IPS-NIHi11 (cell line): ENCODE data around the gene TEP1.
"Not testable (repeated sequence)": the region's sequence is repeated elsewhere in the genome, so short reads cannot be mapped to it uniquely, and the experiment has no call there.

Experiments used
- DNase-seq: peaks from one replicate; pipeline ENCODE4 v3.0.0; 2012; ENCODE audit warnings: mixed read lengths, low spot score

Gene TEP1

DNA sequence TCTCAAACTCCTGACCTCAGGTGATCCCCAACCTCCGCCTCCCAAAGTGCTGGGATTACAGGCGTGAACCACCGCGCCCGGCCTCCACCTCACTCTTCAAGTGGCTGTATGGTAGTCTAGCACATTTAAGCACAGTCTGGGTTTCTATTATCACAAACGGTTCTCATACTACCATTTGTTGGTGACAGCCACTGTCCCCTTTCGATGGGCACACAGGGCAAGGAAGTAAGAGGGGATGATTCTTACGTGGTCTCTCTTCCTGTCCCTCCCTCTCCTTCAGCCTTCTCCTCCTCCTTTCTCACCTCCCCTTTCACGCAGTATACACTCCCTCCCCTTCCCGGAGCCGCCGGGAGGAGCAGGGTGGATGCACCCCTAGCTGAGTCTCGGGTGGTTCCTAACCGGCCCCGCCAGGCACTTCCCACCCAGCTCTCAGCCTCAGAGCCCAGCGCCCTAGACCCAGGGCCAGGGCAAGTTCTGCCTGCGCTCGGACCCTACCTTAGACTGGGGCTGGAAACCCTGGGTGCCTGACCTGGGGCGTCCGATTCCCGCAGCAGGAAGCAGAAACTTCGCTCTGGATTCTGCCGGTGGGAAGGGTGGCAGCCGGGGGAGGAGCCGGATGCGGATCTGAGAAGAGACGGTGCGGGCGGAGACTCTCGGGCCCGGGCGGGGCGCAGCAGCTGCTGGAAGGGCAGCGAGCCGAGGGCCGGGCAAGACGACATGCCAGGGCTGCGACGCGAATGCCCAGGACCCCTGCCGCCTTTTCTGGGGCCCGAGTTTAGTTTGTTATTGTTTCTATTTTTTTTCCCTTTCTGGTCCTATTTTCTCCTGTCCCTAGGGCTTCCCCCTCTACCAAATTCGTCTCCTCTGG, at the start of gene TEP1:
TEP1 (minus strand) TSS at position 626 of the 868 bp plus-strand sequence. CDS start 5,062 bp downstream, outside the sequence.
- DNase-seq: peak; percentile 82

DNA sequence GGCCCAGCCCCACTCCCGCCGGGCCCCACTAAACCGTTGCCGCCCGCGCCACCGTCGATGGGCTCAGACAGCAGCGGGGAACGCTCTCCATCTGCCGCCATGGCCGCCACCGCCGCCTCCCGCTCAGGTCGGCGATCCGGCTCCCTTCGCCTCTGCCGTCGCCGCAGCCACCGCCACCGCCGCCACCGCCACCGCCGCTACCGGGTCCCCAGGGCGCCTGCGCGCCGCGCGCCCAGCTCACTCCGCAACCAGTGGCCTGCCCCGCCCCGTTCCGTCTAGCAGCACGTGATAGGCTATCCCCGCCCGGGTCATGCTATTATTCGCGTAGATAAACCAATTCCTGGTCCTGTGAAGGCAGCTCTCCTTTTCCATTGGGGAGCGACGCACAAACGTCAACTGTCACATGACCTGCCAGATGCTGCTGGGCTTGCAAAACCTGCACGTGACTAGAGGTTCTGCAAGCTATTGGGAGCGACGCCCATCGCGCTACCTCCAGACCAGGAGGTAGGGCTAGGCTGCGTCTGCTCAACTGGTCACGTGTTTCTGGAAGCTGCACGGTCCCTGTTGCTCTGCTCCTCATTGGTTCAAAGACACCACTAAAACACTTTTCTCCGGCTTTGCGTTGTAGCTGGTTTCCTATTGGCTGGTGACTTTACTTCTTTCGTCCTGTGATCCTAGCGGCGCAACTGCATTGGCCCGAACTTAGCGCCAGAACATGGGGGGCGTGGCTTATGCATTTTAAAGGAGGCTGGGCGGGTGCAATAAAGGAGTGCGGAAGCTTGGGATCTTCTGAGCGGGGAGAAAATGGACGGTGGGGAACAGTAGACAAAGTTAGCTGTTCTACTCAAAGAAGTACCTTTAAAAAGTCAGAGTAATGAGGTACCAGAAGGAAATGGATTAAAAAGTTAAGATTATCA, 48.2 kb upstream of the TEP1 start, which contains the start of gene PIP4P1:
PIP4P1 (minus strand) TSS at position 210 of the 917 bp plus-strand sequence; CDS start at position 101, 109 bp downstream.
- peak; percentile 89 for DNase-seq

DNA sequence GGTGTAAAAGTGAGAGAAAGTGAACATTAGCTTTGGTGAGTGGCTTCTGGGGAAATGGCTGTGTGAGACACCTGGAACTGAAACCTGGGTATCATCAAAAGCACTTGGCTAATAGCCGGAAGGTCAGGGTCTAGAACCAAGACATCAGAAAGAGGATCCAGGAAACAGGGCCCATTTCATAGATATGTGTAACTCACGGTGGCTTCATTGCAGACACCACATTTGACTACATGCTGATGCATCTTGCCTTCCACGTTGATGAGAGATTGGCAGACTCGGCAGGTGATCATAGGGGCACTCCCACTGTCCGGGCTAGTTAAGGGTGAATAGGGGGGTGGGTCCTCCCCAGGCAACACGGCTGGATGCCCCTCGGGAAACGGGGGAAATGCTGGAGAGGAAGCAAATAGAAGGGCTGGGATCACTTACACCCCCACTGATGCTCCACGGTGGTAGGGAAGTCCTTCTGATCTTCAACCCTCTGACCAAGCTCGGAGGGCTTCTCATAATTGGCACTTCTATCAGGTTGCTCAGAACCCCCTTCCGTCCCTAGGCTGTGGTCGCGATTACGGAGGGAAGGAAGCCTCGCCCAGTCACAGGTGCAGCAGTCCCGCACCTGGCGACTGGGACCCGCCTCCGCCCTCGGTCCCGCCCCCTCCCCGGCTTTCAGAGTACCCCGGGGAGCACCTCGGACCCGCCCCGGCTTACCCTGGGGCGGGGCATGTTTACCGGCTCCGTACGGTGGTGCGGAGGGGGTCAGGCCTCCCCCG, 47.3 kb upstream of the TEP1 start:
- DNase-seq: peak; percentile 38

DNA sequence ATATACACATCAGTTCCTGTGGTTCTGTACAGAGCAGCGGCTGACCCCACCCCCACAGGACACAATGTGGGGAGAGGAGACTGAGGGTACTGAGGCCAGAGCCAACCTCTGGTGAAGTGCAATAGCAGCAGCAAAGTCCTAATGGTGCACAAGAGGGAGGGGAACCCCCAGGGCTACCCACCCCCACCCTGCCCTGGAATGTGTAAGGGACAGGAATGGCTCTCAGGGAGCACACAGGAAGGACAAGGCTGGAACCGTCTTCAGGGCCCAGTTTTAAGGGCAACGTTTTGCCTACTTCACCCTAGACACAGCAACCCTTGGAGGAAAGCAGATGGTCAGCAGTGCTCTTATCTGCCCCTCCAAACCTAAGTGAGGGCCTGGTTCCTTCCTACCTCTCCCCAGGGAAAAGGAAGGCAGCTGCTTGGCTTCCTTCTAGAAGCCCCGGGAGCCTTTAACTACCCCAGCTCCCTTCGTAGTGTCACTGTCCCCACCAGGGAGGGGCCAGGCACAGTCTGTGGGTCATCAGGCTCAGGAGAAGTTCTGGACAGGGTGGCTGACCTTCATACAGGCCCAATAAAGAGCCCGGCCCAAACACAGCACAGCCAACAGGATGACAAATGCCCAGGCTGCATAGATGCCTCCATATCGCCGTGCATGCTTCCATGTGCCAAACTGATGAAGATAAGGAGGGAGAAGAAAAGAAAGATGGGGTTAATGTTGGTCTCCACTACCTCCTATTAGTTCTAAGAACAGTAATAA, 44.9 kb upstream of the TEP1 start:
- DNase-seq: no peak

DNA sequence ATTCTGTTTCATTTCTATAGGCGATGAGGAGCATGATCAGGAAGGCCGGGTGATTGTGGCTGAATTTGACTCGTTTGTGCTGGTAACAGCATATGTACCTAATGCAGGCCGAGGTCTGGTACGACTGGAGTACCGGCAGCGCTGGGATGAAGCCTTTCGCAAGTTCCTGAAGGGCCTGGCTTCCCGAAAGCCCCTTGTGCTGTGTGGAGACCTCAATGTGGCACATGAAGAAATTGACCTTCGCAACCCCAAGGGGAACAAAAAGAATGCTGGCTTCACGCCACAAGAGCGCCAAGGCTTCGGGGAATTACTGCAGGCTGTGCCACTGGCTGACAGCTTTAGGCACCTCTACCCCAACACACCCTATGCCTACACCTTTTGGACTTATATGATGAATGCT, 43.7 kb upstream of the TEP1 start:
- DNase-seq: no peak

DNA sequence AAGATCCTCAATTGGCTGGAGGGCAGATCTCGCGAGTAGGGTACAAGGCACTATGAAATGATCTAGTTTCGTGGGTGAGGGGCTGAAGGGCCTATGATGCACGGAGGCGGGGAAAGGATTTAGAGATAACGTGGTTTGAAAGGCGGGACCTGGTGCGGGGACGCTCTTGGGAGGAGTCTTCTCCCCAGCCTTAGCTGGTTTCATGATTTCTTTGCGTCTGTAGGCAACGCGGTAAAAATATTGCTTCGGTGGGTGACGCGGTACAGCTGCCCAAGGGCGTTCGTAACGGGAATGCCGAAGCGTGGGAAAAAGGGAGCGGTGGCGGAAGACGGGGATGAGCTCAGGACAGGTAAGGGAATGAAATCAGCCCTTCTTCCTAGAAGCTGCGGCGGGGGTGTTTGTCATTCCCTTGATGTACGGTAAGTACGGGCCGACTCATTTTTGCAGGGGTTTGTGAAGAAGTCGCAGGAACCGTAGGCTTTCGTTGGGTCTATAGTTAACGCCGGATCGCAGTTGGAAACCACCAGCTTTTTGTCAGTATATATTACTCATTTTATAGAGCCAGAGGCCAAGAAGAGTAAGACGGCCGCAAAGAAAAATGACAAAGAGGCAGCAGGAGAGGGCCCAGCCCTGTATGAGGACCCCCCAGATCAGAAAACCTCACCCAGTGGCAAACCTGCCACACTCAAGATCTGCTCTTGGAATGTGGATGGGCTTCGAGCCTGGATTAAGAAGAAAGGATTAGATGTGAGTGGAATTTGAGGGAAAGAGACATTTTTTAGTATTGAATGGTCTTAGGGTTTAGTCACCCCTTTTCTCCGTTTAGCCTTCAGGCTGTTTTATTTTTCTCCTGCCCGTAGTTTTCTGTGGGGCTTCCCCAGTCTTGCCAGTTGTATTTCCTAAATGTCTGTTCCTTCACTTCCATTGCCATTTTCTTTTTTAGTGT, 42.3 kb upstream of the TEP1 start:
- no peak for DNase-seq

DNA sequence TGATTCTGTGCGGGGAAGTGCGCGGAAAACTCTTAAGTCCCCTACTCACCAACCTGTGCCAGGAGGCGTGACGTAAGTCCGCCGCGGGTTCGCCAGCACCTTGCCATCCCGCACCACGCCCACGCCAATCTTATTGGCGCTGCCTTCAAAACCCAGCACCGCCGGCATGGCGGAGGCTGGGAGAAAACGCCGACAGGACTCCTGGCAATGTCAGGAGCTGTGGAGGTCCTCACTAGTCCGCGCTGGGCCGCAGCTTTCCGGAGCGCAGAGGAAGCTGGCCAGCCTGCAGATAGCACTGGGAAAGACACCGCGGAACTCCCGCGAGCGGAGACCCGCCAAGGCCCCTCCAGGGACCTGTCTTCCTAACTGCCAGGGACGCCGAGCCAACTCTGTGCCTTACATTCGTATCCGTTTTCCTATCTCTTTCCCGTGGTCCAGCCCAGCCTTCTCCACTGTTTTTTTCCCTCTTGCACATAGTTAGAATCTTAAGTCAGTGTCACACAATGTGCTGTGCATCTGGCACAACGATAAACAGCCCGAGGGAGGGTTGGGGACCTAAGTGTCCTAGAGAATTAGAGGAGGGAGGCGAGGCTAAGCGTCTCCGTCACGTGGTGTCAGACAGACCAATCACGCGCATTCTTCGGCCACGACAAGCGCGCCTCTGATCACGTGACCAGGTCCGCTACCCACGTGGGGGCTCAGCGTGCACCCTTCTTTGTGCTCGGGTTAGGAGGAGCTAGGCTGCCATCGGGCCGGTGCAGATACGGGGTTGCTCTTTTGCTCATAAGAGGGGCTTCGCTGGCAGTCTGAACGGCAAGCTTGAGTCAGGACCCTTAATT, 41.4 kb upstream of the TEP1 start, which contains the start of the genes APEX1 and OSGEP:
APEX1 (plus strand) TSS at position 711 of the 839 bp plus-strand sequence. CDS start 420 bp downstream, outside the sequence.
OSGEP (minus strand) TSS at position 297 of the 839 bp plus-strand sequence; CDS start at position 168, 129 bp downstream.
- DNase-seq: peak; percentile 93

DNA sequence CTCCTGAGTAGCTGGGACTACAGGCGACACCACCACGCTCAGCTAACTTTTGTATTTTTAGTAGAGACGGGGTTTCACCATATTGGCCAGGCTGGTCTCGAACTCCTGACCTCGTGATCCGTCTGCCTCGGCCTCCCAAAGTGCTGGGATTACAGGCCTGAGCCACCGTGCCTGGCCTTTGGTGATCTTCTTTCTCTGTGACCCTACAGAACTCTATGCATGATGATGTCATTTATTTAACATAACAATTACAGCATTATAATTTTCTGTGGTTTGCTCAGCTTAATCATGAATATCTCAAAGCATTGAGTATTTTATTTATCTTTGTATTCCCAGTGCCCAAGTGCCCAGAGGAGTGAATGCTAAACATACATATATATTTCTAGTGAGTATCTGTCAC, 39.5 kb upstream of the TEP1 start:
- DNase-seq: not testable (repeated sequence)

DNA sequence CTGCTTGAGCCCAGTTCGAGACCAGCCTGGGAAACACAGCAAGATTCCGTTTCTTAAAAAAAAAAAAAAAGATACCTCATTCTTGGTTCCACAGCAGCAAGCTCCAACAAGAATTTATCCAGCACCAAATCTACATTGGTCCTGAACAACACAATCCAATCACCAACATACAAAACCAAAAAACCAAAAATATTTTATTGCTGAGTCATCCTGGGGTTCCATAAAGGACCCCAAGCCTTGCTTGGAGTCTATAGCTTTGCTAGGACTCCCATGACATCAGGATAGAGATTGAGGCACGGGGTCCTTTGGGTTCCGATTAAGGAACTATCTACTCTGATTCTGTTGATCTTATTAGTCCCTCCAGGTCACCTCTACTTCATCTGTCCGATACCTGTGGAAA, 33.6 kb upstream of the TEP1 start:
- no peak for DNase-seq

DNA sequence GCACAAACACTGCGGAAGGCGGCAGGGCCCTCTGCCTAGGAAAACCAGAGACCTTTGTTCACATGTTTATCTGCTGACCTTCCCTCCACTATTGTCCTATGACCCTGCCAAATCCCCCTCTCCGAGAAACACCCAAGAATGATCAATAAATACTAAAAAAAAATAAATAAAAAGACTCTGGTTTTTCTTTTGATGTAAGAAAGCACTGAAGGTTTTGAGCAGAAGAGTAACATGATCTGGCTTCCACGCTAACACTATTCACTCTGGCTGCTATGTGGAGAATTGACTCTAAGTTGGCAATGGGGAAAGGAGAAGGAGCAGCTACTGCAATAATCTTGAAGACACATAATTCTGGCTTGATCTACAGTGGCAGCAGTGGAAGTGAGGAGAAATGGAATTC, 30.3 kb upstream of the TEP1 start:
- DNase-seq: not testable (repeated sequence)

DNA sequence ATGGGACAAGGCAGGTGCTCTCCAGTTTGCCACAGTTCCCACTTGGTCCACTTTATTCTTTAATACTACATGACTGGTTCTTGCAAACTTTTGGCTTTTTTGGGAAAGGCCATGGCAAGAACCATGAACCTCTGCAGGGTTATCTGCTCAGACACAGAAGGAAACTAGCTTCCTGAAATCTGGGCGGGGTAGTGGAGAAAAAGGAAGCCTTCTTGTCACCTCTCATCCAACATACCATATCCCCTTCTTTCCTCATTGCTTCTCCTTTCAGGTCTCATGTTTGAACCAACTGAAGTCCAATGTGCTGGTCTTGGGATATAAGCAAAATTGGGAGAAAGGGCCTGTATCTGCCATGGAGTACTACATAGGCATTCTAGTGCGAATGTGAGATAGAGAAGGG, 28.2 kb upstream of the TEP1 start:
- DNase-seq: no peak

DNA sequence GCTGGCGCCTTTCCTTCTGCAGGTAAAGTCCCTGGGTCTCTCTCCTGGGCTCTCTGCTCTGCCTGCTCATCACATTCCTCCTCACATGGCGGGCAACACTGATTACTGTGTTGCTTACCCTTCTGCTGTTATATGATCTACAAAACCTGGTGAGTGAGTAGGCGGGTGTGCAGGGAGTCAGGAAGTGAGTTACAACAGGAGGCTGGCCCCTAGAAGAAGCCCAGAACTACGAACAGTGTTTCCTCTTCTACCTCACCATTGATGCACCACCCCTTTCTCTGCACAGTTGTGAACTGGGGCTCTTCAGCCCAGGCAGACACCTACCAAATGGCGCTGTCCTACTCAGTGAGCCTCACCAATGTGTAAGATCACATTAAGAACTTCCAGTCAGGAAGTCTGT, 27.6 kb upstream of the TEP1 start:
- no peak for DNase-seq

DNA sequence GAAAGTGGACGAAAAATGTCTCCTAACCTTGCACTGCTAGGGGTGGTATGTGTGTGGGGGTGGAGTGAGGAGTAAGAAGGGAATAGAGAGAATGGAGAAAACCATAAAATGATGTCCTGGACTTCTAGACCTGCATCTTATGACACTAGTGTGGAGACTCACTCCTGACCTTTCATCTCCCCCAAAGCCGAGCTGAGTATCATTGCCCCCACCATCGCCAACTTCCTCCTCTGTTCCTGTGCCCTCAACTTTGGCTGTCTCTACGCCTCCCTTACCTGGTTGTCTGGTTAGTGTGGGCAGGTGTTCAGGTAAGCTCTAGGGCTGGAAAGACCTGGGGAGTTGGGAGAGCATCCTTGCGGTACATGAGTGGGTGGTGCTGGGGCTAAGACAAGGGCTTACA, 27.2 kb upstream of the TEP1 start:
- no peak for DNase-seq

DNA sequence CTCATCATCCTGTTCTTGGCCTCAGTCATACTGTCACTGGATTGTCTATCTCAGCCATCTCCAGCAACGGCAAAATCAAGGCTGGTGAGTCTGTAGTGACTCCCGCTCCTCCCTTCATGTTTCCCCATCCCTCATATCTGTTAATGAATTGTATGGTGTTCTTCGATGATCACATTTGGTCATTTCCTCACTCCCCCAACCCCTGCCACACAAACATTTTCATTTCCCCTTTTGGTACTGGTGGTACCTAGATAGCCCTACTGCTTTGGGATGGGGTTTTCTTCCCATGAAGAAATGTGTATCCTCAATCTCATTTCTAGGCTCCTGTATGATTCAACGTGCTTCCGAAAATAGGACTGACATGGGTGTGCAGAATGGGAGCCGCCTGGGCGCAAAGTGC, 25.4 kb upstream of the TEP1 start:
- DNase-seq: no peak

DNA sequence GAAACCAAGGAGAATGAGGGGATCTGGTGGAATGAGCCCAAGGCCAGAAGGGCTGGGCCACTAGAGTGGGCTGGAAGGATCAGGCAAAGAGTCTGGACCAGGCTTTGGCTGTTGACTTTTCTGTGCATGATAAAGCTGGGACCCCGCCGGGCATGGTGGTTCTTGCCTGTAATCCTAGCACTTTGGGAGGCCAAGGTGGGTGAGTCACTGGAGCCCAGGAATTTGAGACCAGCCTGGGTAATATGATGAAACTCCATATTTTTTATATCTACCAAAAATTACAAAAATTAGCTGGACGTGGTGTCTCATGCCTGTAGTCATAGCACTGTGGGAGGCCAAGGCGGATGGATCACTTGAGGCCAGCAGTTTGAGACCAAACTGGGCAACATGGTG, 23.1 kb upstream of the TEP1 start:
- DNase-seq: no peak

DNA sequence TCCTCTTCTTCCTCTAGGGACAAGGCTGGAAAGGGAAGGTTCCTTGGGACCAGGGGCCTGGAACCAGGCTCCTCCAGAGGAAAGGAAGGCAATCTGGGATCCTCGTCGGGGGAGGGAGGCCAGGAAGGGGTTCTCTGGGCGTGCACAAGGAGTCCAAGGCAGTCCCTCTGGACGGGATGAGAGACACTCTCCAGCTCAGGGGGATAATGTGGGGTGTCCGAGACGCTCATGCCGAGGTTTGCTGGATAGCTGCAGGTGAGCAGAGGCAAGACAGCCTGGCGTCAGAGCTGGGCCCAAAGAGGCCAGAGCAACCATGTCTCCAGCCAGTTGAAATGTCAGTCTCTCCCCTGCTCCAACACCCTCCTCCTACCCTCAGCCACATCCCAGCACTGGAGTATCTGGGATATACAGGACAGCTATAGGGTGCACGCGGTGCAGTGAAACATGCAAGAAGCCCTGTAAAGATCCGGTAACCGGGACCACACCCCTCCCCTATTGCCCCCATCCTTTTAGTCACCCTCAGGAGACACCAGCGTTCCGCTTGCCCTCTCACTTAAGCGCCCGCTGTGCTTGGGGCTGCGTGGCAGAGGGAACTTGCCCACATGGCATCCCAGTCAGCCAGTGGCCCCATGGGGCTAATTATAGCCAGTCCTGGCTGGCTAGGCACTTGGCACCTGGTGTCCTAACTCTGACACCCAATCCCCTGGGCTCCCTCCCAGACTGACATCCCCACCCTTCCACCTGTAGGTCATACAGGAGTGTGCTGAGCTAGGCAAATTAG, 22.5 kb upstream of the TEP1 start, which contains the start of gene KLHL33:
KLHL33 (minus strand) TSS at position 585 of the 781 bp plus-strand sequence; CDS start at position 230, 355 bp downstream.
- DNase-seq: peak; percentile 38

DNA sequence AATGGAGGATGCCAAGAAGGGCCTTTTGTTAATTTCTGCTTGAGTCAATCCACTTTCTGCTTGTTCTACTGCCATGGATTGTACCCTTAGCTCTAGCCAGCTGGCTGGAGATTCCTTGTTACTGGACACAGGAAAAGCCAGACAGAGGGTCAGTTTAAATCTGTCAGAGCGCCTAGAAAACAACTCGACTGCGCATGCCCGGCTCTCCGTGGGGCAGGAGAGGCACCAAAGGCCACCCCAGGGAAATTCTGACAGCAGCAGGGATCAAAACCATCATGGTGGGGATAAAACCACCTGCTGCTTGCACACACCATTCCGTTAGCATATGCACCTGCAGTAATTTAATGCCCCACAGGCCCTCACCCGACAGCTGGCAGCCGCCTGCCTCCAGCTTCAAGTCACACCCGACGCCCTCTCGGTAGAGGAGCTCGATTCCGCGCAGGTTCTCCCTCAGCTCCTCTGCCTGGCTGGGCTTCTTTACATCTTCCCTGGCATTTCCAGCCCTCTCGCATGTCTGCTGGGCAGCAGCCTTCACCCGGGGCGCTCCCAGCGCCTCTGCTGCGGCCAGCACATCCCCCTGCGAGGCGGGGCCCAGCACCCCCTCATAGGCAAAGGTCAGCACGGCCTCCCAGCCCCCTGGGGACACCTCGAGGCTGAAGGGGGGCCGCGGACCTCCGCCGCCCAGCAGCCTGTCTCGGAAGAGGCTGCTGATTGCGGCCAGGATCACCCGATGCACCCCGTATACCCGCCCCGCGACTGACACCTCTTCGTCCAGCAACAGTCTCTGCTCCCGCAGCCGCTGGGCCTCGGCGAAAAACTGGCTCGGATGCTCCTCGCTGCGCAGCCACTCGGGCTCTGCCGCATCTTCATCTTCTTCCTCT, 21.6 kb upstream of the TEP1 start:
- DNase-seq: peak; percentile 45
